WTC11 (cell line): Measurements from ENCODE around the gene CHST6. TPM values are rescaled to one million over a fixed set of nuclear protein-coding genes. Genes with fewer than 3 reads are reported as not detected.

Experiments
- AR ChIP-seq: fragments of 250-450 bp; sonication (Bioruptor Pico); IDR thresholded peaks from 2 replicates; pipeline ENCODE4 v1.9.0; 2021; ENCODE audit warnings: mild to moderate bottlenecking
- ATF2 ChIP-seq: sonication (generic); formaldehyde crosslinking; IDR thresholded peaks from 2 replicates; pipeline ENCODE4 v1.8.1; 2022; ENCODE audit warnings: low read depth, missing genetic modification reagents, borderline replicate concordance
- ATF6 ChIP-seq: sonication (generic); formaldehyde crosslinking; IDR thresholded peaks from 2 replicates; pipeline ENCODE4 v1.8.1; 2023; ENCODE audit warnings: mild to moderate bottlenecking, missing genetic modification reagents
- E2F1 ChIP-seq: sonication (generic); formaldehyde crosslinking; IDR thresholded peaks from 2 replicates; pipeline ENCODE4 v1.8.0; 2022; ENCODE audit warnings: mild to moderate bottlenecking, missing genetic modification reagents
- EMX1 ChIP-seq: fragments of 250-450 bp; sonication (Bioruptor Pico); IDR thresholded peaks from 2 replicates; pipeline ENCODE4 v1.8.0; 2021; ENCODE audit warnings: mild to moderate bottlenecking
- ESRRA ChIP-seq: sonication (generic); formaldehyde crosslinking; IDR thresholded peaks from 2 replicates; pipeline ENCODE4 v1.8.1; 2022; ENCODE audit warnings: mild to moderate bottlenecking, missing genetic modification reagents, borderline replicate concordance
- ETV6 ChIP-seq: sonication (generic); formaldehyde crosslinking; IDR thresholded peaks from 2 replicates; pipeline ENCODE4 v1.8.1; 2022; ENCODE audit warnings: mild to moderate bottlenecking, missing genetic modification reagents
- FOXK1 ChIP-seq: sonication (generic); formaldehyde crosslinking; IDR thresholded peaks from 2 replicates; pipeline ENCODE4 v1.8.0; 2022; ENCODE audit warnings: mild to moderate bottlenecking, moderate library complexity, missing genetic modification reagents
- HMGA2 ChIP-seq: fragments of 250-450 bp; sonication (Bioruptor Pico); IDR thresholded peaks from 2 replicates; pipeline ENCODE4 v1.4.0; 2021; ENCODE audit warnings: mild to moderate bottlenecking, moderate library complexity
- MXD4 ChIP-seq: fragments of 250-450 bp; sonication (Bioruptor Pico); IDR thresholded peaks from 2 replicates; pipeline ENCODE4 v1.8.0; 2021; ENCODE audit warnings: mild to moderate bottlenecking, moderate library complexity, borderline replicate concordance
- NFE2L1 ChIP-seq: sonication (generic); formaldehyde crosslinking; IDR thresholded peaks from 2 replicates; pipeline ENCODE4 v1.8.1; 2023; ENCODE audit warnings: missing genetic modification reagents
- NR1H2 ChIP-seq: sonication (generic); formaldehyde crosslinking; IDR thresholded peaks from 2 replicates; pipeline ENCODE4 v1.9.0; 2021; ENCODE audit warnings: mild to moderate bottlenecking, moderate library complexity, missing genetic modification reagents
- NR2C2 ChIP-seq: sonication (generic); formaldehyde crosslinking; IDR thresholded peaks from 2 replicates; pipeline ENCODE4 v1.8.0; 2022; ENCODE audit warnings: mild to moderate bottlenecking, missing genetic modification reagents
- NR3C1 ChIP-seq: sonication (generic); formaldehyde crosslinking; conservative IDR thresholded peaks from 2 replicates; pipeline ENCODE4 v1.8.1; 2023; ENCODE audit warnings: low read depth, mild to moderate bottlenecking, missing genetic modification reagents
- RORB ChIP-seq: fragments of 250-450 bp; sonication (Bioruptor Pico); IDR thresholded peaks from 2 replicates; pipeline ENCODE4 v1.9.0; 2021; ENCODE audit warnings: mild to moderate bottlenecking
- TEAD1 ChIP-seq: sonication (generic); formaldehyde crosslinking; IDR thresholded peaks from 2 replicates; pipeline ENCODE4 v1.8.0; 2022; ENCODE audit warnings: mild to moderate bottlenecking, missing genetic modification reagents
- TP53 ChIP-seq: sonication (generic); formaldehyde crosslinking; IDR thresholded peaks from 2 replicates; pipeline ENCODE4 v1.8.1; 2023; ENCODE audit warnings: mild to moderate bottlenecking, missing genetic modification reagents
- USF1 ChIP-seq: sonication (generic); formaldehyde crosslinking; IDR thresholded peaks from 2 replicates; pipeline ENCODE4 v1.8.0; 2022; ENCODE audit warnings: mild to moderate bottlenecking, missing genetic modification reagents
- ZNF138 ChIP-seq: sonication (generic); formaldehyde crosslinking; conservative IDR thresholded peaks from 2 replicates; pipeline ENCODE4 v1.8.1; 2022; ENCODE audit warnings: mild to moderate bottlenecking, moderate library complexity, missing genetic modification reagents
- ZNF263 ChIP-seq: sonication (generic); formaldehyde crosslinking; IDR thresholded peaks from 2 replicates; pipeline ENCODE4 v1.8.1; 2022; ENCODE audit warnings: low read depth, mild to moderate bottlenecking, moderate library complexity, missing genetic modification reagents
- ZNF423 ChIP-seq: fragments of 250-450 bp; sonication (Bioruptor Pico); IDR thresholded peaks from 2 replicates; pipeline ENCODE4 v2.1.2; 2022; ENCODE audit warnings: mild to moderate bottlenecking, moderate library complexity
- total RNA-seq: library from RNA; stranded (reverse); gene quantifications from 3 replicates; pipeline ENCODE4 v1.2.3, GENCODE V29; 2021
- TF ChIP-seq, protein P1 (sequence below): fragments of 250-450 bp; sonication (Bioruptor Pico); IDR thresholded peaks from 2 replicates; pipeline ENCODE4 v1.9.0; 2021; ENCODE audit warnings: moderate library complexity, mild to moderate bottlenecking, inconsistent platforms, borderline replicate concordance
- TF ChIP-seq, protein P2 (sequence below): fragments of 250-450 bp; sonication (Bioruptor Pico); conservative IDR thresholded peaks from 2 replicates; pipeline ENCODE4 v1.9.0; 2021; ENCODE audit warnings: mild to moderate bottlenecking
- TF ChIP-seq, protein P3 (sequence below): sonication (generic); formaldehyde crosslinking; IDR thresholded peaks from 2 replicates; pipeline ENCODE4 v1.8.1; 2023; ENCODE audit warnings: mild to moderate bottlenecking, moderate library complexity, missing genetic modification reagents
- TF ChIP-seq, protein P4 (sequence below): sonication (generic); formaldehyde crosslinking; IDR thresholded peaks from 2 replicates; pipeline ENCODE4 v1.8.0; 2023; ENCODE audit warnings: missing genetic modification reagents

The CHST6 gene
- total RNA-seq, 1 experiment from 2014 or later = 20.2 TPM

- TF ChIP-seq E2F1 (CRISPR knock-in tag) (no peak), RORB (CRISPR knock-in tag) (no peak), TEAD1 (CRISPR knock-in tag) (peak; percentile 88), TP53 (CRISPR knock-in tag) (peak; percentile 76; the same call in 1 of the 2 replicates), NR3C1 (CRISPR knock-in tag) (peak; percentile 91; the same call in 1 of the 2 replicates), AR (CRISPR knock-in tag) (no peak), ZNF263 (CRISPR knock-in tag) (no peak), ETV6 (CRISPR knock-in tag) (peak; percentile 69), ATF6 (no peak), EMX1 (CRISPR knock-in tag) (no peak), USF1 (CRISPR knock-in tag) (no peak), HMGA2 (CRISPR knock-in tag) (no peak), FOXK1 (CRISPR knock-in tag) (peak; percentile 50; the same call in 1 of the 2 replicates), ESRRA (CRISPR knock-in tag) (no peak), ZNF138 (CRISPR knock-in tag) (no peak; the same call in 1 of the 2 replicates), ZNF423 (peak; percentile 11; the same call in 1 of the 2 replicates), NR2C2 (CRISPR knock-in tag) (no peak), MXD4 (no peak), NFE2L1 (CRISPR knock-in tag) (peak; percentile 68; the same call in 1 of the 2 replicates), NR1H2 (no peak), ATF2 (CRISPR knock-in tag) (no peak)
- TF ChIP-seq, protein P1, sequence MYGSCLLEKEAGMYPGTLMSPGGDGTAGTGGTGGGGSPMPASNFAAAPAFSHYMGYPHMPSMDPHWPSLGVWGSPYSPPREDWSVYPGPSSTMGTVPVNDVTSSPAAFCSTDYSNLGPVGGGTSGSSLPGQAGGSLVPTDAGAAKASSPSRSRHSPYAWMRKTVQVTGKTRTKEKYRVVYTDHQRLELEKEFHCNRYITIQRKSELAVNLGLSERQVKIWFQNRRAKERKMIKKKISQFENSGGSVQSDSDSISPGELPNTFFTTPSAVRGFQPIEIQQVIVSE = no peak
- TF ChIP-seq, protein P2, sequence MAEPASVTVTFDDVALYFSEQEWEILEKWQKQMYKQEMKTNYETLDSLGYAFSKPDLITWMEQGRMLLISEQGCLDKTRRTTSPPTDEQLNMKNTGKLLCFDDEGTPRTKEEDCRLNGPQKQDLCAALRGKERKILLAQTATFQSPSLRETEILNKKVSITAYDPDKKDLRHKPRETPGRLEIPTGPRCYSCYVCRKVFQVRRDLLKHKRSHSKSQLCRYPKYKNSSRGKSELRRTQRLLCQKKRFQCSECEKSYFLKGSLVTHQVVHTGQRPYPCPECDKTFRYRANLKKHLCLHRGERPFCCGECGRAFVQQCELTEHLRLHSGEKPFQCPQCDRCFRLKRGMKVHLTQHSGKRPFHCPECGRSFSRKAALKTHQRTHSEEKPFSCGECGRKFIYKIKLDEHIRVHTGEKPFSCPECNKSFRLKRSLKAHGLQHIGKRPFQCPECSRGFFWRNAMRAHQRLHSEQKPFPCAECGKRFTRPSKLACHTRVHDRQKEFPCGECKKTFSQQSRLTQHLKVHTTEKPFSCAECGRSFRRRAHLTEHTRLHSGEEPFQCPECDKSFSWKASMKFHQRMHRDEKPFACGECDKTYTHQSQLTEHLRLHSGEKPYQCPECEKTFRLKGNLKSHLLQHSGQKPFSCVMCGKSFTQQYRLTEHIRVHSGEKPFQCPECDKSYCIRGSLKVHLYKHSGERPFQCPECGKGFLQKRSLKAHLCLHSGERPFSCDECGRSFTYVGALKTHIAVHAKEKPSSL (CRISPR knock-in tag) = no peak
- TF ChIP-seq, protein P3, sequence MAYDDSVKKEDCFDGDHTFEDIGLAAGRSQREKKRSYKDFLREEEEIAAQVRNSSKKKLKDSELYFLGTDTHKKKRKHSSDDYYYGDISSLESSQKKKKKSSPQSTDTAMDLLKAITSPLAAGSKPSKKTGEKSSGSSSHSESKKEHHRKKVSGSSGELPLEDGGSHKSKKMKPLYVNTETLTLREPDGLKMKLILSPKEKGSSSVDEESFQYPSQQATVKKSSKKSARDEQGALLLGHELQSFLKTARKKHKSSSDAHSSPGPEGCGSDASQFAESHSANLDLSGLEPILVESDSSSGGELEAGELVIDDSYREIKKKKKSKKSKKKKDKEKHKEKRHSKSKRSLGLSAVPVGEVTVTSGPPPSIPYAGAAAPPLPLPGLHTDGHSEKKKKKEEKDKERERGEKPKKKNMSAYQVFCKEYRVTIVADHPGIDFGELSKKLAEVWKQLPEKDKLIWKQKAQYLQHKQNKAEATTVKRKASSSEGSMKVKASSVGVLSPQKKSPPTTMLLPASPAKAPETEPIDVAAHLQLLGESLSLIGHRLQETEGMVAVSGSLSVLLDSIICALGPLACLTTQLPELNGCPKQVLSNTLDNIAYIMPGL = peak; percentile 97
- TF ChIP-seq, protein P4, sequence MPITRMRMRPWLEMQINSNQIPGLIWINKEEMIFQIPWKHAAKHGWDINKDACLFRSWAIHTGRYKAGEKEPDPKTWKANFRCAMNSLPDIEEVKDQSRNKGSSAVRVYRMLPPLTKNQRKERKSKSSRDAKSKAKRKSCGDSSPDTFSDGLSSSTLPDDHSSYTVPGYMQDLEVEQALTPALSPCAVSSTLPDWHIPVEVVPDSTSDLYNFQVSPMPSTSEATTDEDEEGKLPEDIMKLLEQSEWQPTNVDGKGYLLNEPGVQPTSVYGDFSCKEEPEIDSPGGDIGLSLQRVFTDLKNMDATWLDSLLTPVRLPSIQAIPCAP = no peak
These were observed 30.9 kb downstream of the CHST6 start, which contains the start of gene TMEM170A (continued) for GRCh38 chr16:75464122-75464918.
